GM10266 (cell line): ENCODE measurements around the gene HHIPL1.

ENCODE experiments used
- DNase-seq: peaks from one replicate; pipeline ENCODE4 v3.0.0; 2012; ENCODE audit errors: extremely low spot score
- CTCF ChIP-seq: IDR thresholded peaks from 2 replicates; pipeline ENCODE4 v1.5.1; 2012; ENCODE audit warnings: mild to moderate bottlenecking, low read depth; ENCODE audit not compliant: control insufficient read depth, insufficient read depth; ENCODE audit errors: missing control alignments

The HHIPL1 gene

GRCh38 chr14:99688210-99688581 is 43.3 kb downstream of the HHIPL1 start:
- TF ChIP-seq CTCF = no peak
- no peak for DNase-seq

GRCh38 chr14:99688629-99689028 is 43.7 kb downstream of the HHIPL1 start:
- no peak for TF ChIP-seq CTCF
- no peak for DNase-seq

GRCh38 chr14:99689266-99690236 is 44.6 kb downstream of the HHIPL1 start:
- no peak for TF ChIP-seq CTCF
- DNase-seq = no peak

- no peak for TF ChIP-seq CTCF
- DNase-seq = no peak
Measured at GRCh38 chr14:99690636-99691035, 45.7 kb downstream of the HHIPL1 start.

- TF ChIP-seq CTCF = no peak
- DNase-seq = no peak
Measured at GRCh38 chr14:99691111-99691885, 46.4 kb downstream of the HHIPL1 start.

GRCh38 chr14:99693918-99694317 is 49.0 kb downstream of the HHIPL1 start:
- TF ChIP-seq CTCF = no peak
- DNase-seq = no peak
